Adipocyte (in vitro differentiated cells): Measurements from ENCODE around the gene TNC.

ENCODE experiments used
- DNase-seq: peaks from one replicate; pipeline ENCODE4 v3.0.0-alpha.2; 2015; ENCODE audit warnings: low read depth
- H3K27me3 ChIP-seq: replicated peaks from 2 replicates; pipeline ENCODE4 v1.7.0; 2013; ENCODE audit warnings: mild to moderate bottlenecking, low read length, moderate library complexity; ENCODE audit not compliant: control insufficient read depth, insufficient read depth
- H3K36me3 ChIP-seq: 2 replicates; pipeline ENCODE4 v1.7.0; 2013; ENCODE audit warnings: low read length, mild to moderate bottlenecking, moderate library complexity; ENCODE audit not compliant: control insufficient read depth, insufficient read depth, severe bottlenecking
- H3K4me1 ChIP-seq: 2 replicates; pipeline ENCODE4 v1.7.0; 2013; ENCODE audit warnings: mild to moderate bottlenecking, low read length, moderate library complexity; ENCODE audit not compliant: control insufficient read depth, insufficient read depth
- H3K4me3 ChIP-seq: 2 replicates; pipeline ENCODE4 v1.7.0; 2013; ENCODE audit warnings: mild to moderate bottlenecking, low read length, moderate library complexity
- H3K9ac ChIP-seq: 2 replicates; pipeline ENCODE4 v1.7.0; 2013; ENCODE audit warnings: mild to moderate bottlenecking, low read length, moderate library complexity
- H3K9me3 ChIP-seq: 2 replicates; pipeline ENCODE4 v1.7.0; 2013; ENCODE audit warnings: mild to moderate bottlenecking, low read length, moderate library complexity; ENCODE audit not compliant: control insufficient read depth

The TNC gene

GRCh38 chr9:115046199-115046598 lies 71.8 kb downstream of the TNC start:
- Histone ChIP-seq H3K4me1 (peaks cover 9% of the 10 kb centered on the region), H3K9me3 (no peaks in the 10 kb centered on the region), H3K27me3 (no peaks in the 10 kb centered on the region), H3K36me3 (peaks cover 74% of the 10 kb centered on the region), H3K4me3 (no peak overlapping the region), H3K9ac (no peak overlapping the region)
- DNase-seq: no peak

GRCh38 chr9:115043632-115044031 lies 74.3 kb downstream of the TNC start:
- Histone ChIP-seq H3K9me3 (no peaks in the 10 kb centered on the region), H3K36me3 (peaks cover 75% of the 10 kb centered on the region), H3K4me3 (no peak overlapping the region), H3K9ac (peak overlapping the region; percentile 28), H3K4me1 (peaks cover 12% of the 10 kb centered on the region), H3K27me3 (no peaks in the 10 kb centered on the region)
- DNase-seq: no peak

GRCh38 chr9:115042781-115043509 lies 75.0 kb downstream of the TNC start:
- H3K4me1 ChIP-seq: peaks cover 12% of the 10 kb centered on the region
- no peaks in the 10 kb centered on the region for H3K9me3 ChIP-seq
- no peaks in the 10 kb centered on the region for H3K27me3 ChIP-seq
- H3K36me3 ChIP-seq: peaks cover 75% of the 10 kb centered on the region
- H3K9ac ChIP-seq: peak overlapping the region; percentile 28
- DNase-seq: peak; percentile 54
- H3K4me3 ChIP-seq: no peak overlapping the region

- no peaks in the 10 kb centered on the region for H3K27me3 ChIP-seq
- no peak overlapping the region for H3K4me3 ChIP-seq
- H3K9me3 ChIP-seq: no peaks in the 10 kb centered on the region
- peaks cover 32% of the 10 kb centered on the region for H3K4me1 ChIP-seq
- no peak for DNase-seq
- peaks cover 69% of the 10 kb centered on the region for H3K36me3 ChIP-seq
- no peak overlapping the region for H3K9ac ChIP-seq
Measured at GRCh38 chr9:115039516-115040120, 78.3 kb downstream of the TNC start.

- no peaks in the 10 kb centered on the region for H3K27me3 ChIP-seq
- peaks cover 83% of the 10 kb centered on the region for H3K36me3 ChIP-seq
- no peaks in the 10 kb centered on the region for H3K9me3 ChIP-seq
- no peak overlapping the region for H3K4me3 ChIP-seq
- no peak for DNase-seq
- H3K9ac ChIP-seq: no peak overlapping the region
- peaks cover 40% of the 10 kb centered on the region for H3K4me1 ChIP-seq
Measured at GRCh38 chr9:115038178-115038577, 79.8 kb downstream of the TNC start.

GRCh38 chr9:115036691-115037090 lies 81.3 kb downstream of the TNC start:
- no peaks in the 10 kb centered on the region for H3K9me3 ChIP-seq
- H3K4me3 ChIP-seq: no peak overlapping the region
- H3K27me3 ChIP-seq: no peaks in the 10 kb centered on the region
- H3K36me3 ChIP-seq: peaks cover 90% of the 10 kb centered on the region
- H3K4me1 ChIP-seq: peaks cover 46% of the 10 kb centered on the region
- no peak for DNase-seq
- H3K9ac ChIP-seq: no peak overlapping the region

- H3K36me3 ChIP-seq: peaks cover 90% of the 10 kb centered on the region
- DNase-seq: peak; percentile 78
Measured at GRCh38 chr9:115035841-115036612, 81.9 kb downstream of the TNC start.

GRCh38 chr9:115034801-115035200 lies 83.2 kb downstream of the TNC start:
- peak; percentile 86 for DNase-seq
- Histone ChIP-seq H3K9ac (peak overlapping the region; percentile 70), H3K4me1 (peaks cover 43% of the 10 kb centered on the region), H3K4me3 (no peak overlapping the region), H3K9me3 (no peaks in the 10 kb centered on the region), H3K36me3 (peaks cover 90% of the 10 kb centered on the region), H3K27me3 (no peaks in the 10 kb centered on the region)

More at GRCh38 chr9:115035841-115036612, 81.9 kb downstream of the TNC start:
- no peaks in the 10 kb centered on the region for H3K9me3 ChIP-seq
- no peak overlapping the region for H3K4me3 ChIP-seq
- no peaks in the 10 kb centered on the region for H3K27me3 ChIP-seq
- H3K9ac ChIP-seq: peak overlapping the region; percentile 70
- peaks cover 46% of the 10 kb centered on the region for H3K4me1 ChIP-seq

GRCh38 chr9:115033800-115034199 lies 84.2 kb downstream of the TNC start:
- DNase-seq: no peak
- peak overlapping the region; percentile 17 for H3K9ac ChIP-seq
- no peaks in the 10 kb centered on the region for H3K9me3 ChIP-seq
- H3K4me1 ChIP-seq: peaks cover 43% of the 10 kb centered on the region
- H3K36me3 ChIP-seq: peaks cover 90% of the 10 kb centered on the region
- H3K4me3 ChIP-seq: no peak overlapping the region
- no peaks in the 10 kb centered on the region for H3K27me3 ChIP-seq

- peaks cover 92% of the 10 kb centered on the region for H3K36me3 ChIP-seq
- no peaks in the 10 kb centered on the region for H3K9me3 ChIP-seq
- no peak overlapping the region for H3K9ac ChIP-seq
- peaks cover 43% of the 10 kb centered on the region for H3K4me1 ChIP-seq
- DNase-seq: no peak
- H3K4me3 ChIP-seq: no peak overlapping the region
- H3K27me3 ChIP-seq: no peaks in the 10 kb centered on the region
Measured at GRCh38 chr9:115032296-115032695, 85.7 kb downstream of the TNC start.

- DNase-seq: no peak
- Histone ChIP-seq H3K4me3 (no peak overlapping the region), H3K9me3 (no peaks in the 10 kb centered on the region), H3K9ac (no peak overlapping the region), H3K27me3 (no peaks in the 10 kb centered on the region), H3K4me1 (peaks cover 31% of the 10 kb centered on the region), H3K36me3 (peaks cover 88% of the 10 kb centered on the region)
Measured at GRCh38 chr9:115030006-115030405, 88.0 kb downstream of the TNC start.
